K562 (cell line): ENCODE data around the gene CTNS. TPM values are rescaled to one million over a fixed set of nuclear protein-coding genes. Genes with fewer than 3 reads are reported as not detected.

Experiments
- CTCFL ChIP-seq: IDR thresholded peaks from 2 replicates; pipeline ENCODE4 v1.6.1; 2011; ENCODE audit warnings: borderline replicate concordance, low read depth, mild to moderate bottlenecking, moderate library complexity, low read length; ENCODE audit not compliant: insufficient read depth, poor library complexity, severe bottlenecking
- CXXC5 ChIP-seq: fragments of 250-450 bp; sonication (Bioruptor Pico); IDR thresholded peaks from 2 replicates; pipeline ENCODE4 v1.8.0; 2022; ENCODE audit warnings: inconsistent platforms, mild to moderate bottlenecking, moderate library complexity
- HDGF ChIP-seq: fragments of 450-650 bp; IDR thresholded peaks from 2 replicates; pipeline ENCODE4 v1.6.1; 2016
- MEF2A ChIP-seq: IDR thresholded peaks from 2 replicates; pipeline ENCODE4 v1.6.1; 2011; ENCODE audit warnings: low read depth, mild to moderate bottlenecking, low read length, moderate library complexity; ENCODE audit not compliant: control insufficient read depth
- NCOA4 ChIP-seq: fragments of 450-650 bp; IDR thresholded peaks from 2 replicates; pipeline ENCODE4 v1.6.1; 2018; ENCODE audit warnings: mild to moderate bottlenecking; ENCODE audit not compliant: partially characterized antibody
- NR4A1 ChIP-seq, 2 experiments: fragments of 250-450 bp in 1 of 2; fragments of 450-650 bp in 1 of 2; sonication (Bioruptor Pico) in 1 of 2; IDR thresholded peaks; 2 replicates each; pipeline versions ENCODE4 v1.4.0 to v1.6.1; 2016 to 2020; ENCODE audit warnings: mild to moderate bottlenecking in 2 of 2, missing compliant biosample characterization in 1 of 2, missing genetic modification characterization in 1 of 2, moderate library complexity in 1 of 2
- POLR2AphosphoS5 ChIP-seq: IDR thresholded peaks from 2 replicates; pipeline ENCODE4 v1.6.1; 2011; ENCODE audit warnings: mild to moderate bottlenecking, low read depth, low read length, moderate library complexity; ENCODE audit not compliant: control insufficient read depth, insufficient read depth
- PYGO2 ChIP-seq: fragments of 450-650 bp; IDR thresholded peaks from 2 replicates; pipeline ENCODE4 v1.6.1; 2016; ENCODE audit warnings: mild to moderate bottlenecking, missing genetic modification characterization, moderate library complexity, missing compliant biosample characterization
- SOX6 ChIP-seq: fragments of 450-650 bp; IDR thresholded peaks from 2 replicates; pipeline ENCODE4 v1.6.1; 2014; ENCODE audit warnings: mild to moderate bottlenecking
- STAG1 ChIP-seq: sonication (generic); formaldehyde crosslinking; IDR thresholded peaks from 2 replicates; pipeline ENCODE4 v1.5.0; 2020; ENCODE audit warnings: missing genetic modification reagents, borderline replicate concordance
- TAL1 ChIP-seq: fragments of 450-650 bp; IDR thresholded peaks from 2 replicates; pipeline ENCODE4 v1.6.1; 2016; ENCODE audit warnings: mild to moderate bottlenecking
- ZBED1 ChIP-seq: IDR thresholded peaks from 2 replicates; pipeline ENCODE4 v1.6.1; 2014
- ZNF165 ChIP-seq: fragments of 250-450 bp; sonication (Bioruptor Pico); IDR thresholded peaks from 2 replicates; pipeline ENCODE4 v1.4.0; 2020; ENCODE audit warnings: borderline replicate concordance
- ZNF239 ChIP-seq: fragments of 250-450 bp; sonication (Bioruptor Pico); IDR thresholded peaks from 2 replicates; pipeline ENCODE4 v1.4.0; 2020; ENCODE audit warnings: mild to moderate bottlenecking
- ZNF668 ChIP-seq: fragments of 250-450 bp; sonication (Bioruptor Pico); IDR thresholded peaks from 2 replicates; pipeline ENCODE4 v1.8.0; 2022; ENCODE audit warnings: mild to moderate bottlenecking, inconsistent platforms
- polyA plus RNA-seq, 8 experiments: library from polyadenylated mRNA; depleted of rRNA in 4 of 8; stranded (reverse) in 5 of 8; unstranded in 3 of 8; fragments of >200 nt; fragmentation: Nextera tagmentation in 2 of 8; fragmentation: Illumina TruSeq in 1 of 8; extraction: Ambion mirVana in 2 of 8; extraction: Trizol in 1 of 8; gene quantifications; 2 replicates each; pipeline versions ENCODE4 v1.2.1 to v1.2.3, GENCODE V29; 2011 to 2014; ENCODE audit warnings: inconsistent platforms in 1 of 8, missing spikeins in 1 of 8
- total RNA-seq, 7 experiments: library from RNA; depleted of rRNA in 6 of 7; stranded (reverse); fragments of >200 nt in 6 of 7; fragmentation: Illumina TruSeq in 2 of 7; extraction: Trizol in 2 of 7; gene quantifications; 2 replicates each; pipeline versions ENCODE4 v1.2.1 to v1.2.3, GENCODE V29; 2011 to 2021; ENCODE audit warnings: low replicate concordance in 1 of 7

CTNS gene
- total and polyA plus RNA-seq, 9 of the 15 experiments (the other 6 are each of a cell fraction or from before 2014, with no cell fraction given) = 0.66 to 8.4 (median 4.9) TPM

- TF ChIP-seq NCOA4 = no peak
- TF ChIP-seq CXXC5 (CRISPR knock-in tag) = peak; percentile 34; the same call in 1 of the 2 replicates
- TF ChIP-seq ZNF239 (CRISPR knock-in tag) = no peak
- no peak for TF ChIP-seq PYGO2
- no peak for TF ChIP-seq ZNF165
- no peak for TF ChIP-seq TAL1
- TF ChIP-seq HDGF = no peak
- no peak for TF ChIP-seq CTCFL
- no peak for TF ChIP-seq ZBED1
- TF ChIP-seq POLR2AphosphoS5 = peak; percentile 73
- TF ChIP-seq MEF2A = no peak
- no peak for TF ChIP-seq STAG1 (CRISPR knock-in tag)
- no peak; the same call in 1 of the 2 replicates for TF ChIP-seq SOX6
- no peak for TF ChIP-seq NR4A1 (CRISPR knock-in tag; IDR thresholded peaks at IDR 0.05)
- no peak for TF ChIP-seq NR4A1 (tag; IDR thresholded peaks at IDR 0.05)
- no peak for TF ChIP-seq ZNF668 (CRISPR knock-in tag)
These were observed 31.9 kb downstream of the CTNS start, which contains the start of the genes EMC6 and TAX1BP3 (continued) for GRCh38 chr17:3668279-3669084.
